ENCODE measurements around the gene ACTL6B. TPM values are rescaled to one million over a fixed set of nuclear protein-coding genes. Genes with fewer than 3 reads are reported as not detected.

The ACTL6B gene
- total and polyA plus RNA-seq, 2 of the 13 experiments (the other 11 are each of a cell fraction or from before 2014, with no cell fraction given), result not detected

GRCh38 chr7:100694098-100694745 lies 38.0 kb upstream of the ACTL6B start, which contains the start of gene GIGYF1 (continued):
- TF ChIP-seq PATZ1 (CRISPR knock-in tag; IDR thresholded peaks at IDR 0.05), result peak; percentile 92
- TF ChIP-seq ZNF788 (CRISPR knock-in tag; IDR thresholded peaks at IDR 0.05; ENCODE audit: borderline replicate concordance), result no peak
- 0 out of 4 replicates have a peak, but pooled peaks of 1 of the 2 experiments have one; percentile 7 for TF ChIP-seq REST (IDR thresholded peaks at IDR 0.05; ENCODE audit: borderline replicate concordance in 1 of 2, low read depth in 1 of 2, low read length in 2 of 2)
- TF ChIP-seq U2AF1 (optimal IDR thresholded peaks at IDR 0.05; ENCODE audit: low read depth, low read length), result no peak
- peak; percentile 42 for TF ChIP-seq SALL1 (CRISPR knock-in tag; IDR thresholded peaks at IDR 0.05)
- TF ChIP-seq ZFP36 (IDR thresholded peaks at IDR 0.05; ENCODE audit: borderline replicate concordance, low read depth, low read length, partially characterized antibody), result peak; percentile 78
- TF ChIP-seq SKI (IDR thresholded peaks at IDR 0.05; ENCODE audit: partially characterized antibody), result no peak
- no peak for TF ChIP-seq ZBTB4 (CRISPR knock-in tag; IDR thresholded peaks at IDR 0.05; ENCODE audit: borderline replicate concordance)
- no peak for TF ChIP-seq RFX5 (IDR thresholded peaks at IDR 0.05; ENCODE audit: low read depth, low read length)
- TF ChIP-seq TAF15 (IDR thresholded peaks at IDR 0.05; ENCODE audit: low read depth, low read length, poor library complexity, severe bottlenecking), result no peak
- TF ChIP-seq MXD1 (CRISPR knock-in tag; IDR thresholded peaks at IDR 0.05), result no peak
- TF ChIP-seq GABPA (IDR thresholded peaks at IDR 0.05; ENCODE audit: low read depth, low read length), result no peak
- TF ChIP-seq GABPA (CRISPR knock-in tag; IDR thresholded peaks at IDR 0.05; ENCODE audit: low read depth), result no peak
- no peak for TF ChIP-seq HINFP (CRISPR knock-in tag; IDR thresholded peaks at IDR 0.05; ENCODE audit: low read depth)
- no peak for TF ChIP-seq ZNF580 (CRISPR knock-in tag; IDR thresholded peaks at IDR 0.05; ENCODE audit: borderline replicate concordance, low read depth)
- no peak for TF ChIP-seq SNAPC5 (CRISPR knock-in tag; IDR thresholded peaks at IDR 0.05; ENCODE audit: borderline replicate concordance)
- no peak for TF ChIP-seq TCF7L2 (IDR thresholded peaks at IDR 0.05; ENCODE audit: low read depth, low read length)
